HCT116 (cell line): ENCODE results near the gene UBE2D2. TPM values are rescaled to one million over a fixed set of nuclear protein-coding genes. Genes with fewer than 3 reads are reported as not detected.

ENCODE experiments used
- ATAC-seq: fragments of 200-7000 bp; cut with Tn5 transposase; 2 replicates; pipeline ENCODE4 v1.9.1; 2020; ENCODE audit warnings: mild to moderate bottlenecking, moderate library complexity
- BruUV-seq: library from RNA; stranded (reverse); fragments of 400-500 nt; replicated peaks from 2 replicates; lab custom pipeline; 2021; lab: Mats Ljungman, UMichigan
- CTCF ChIA-PET: fragments of 300-600 bp; sonication (Branson Sonifier 250); formaldehyde crosslinking; loops from one replicate; lab custom pipeline; 2021; ENCODE audit warnings: antibody characterized with exemption; lab: Charles Lee
- POLR2A ChIA-PET: fragments of 300-600, 350-600 bp; sonication (Branson Sonifier 250); formaldehyde crosslinking; loops from one replicate; lab custom pipeline; 2021; ENCODE audit warnings: antibody characterized with exemption; lab: Charles Lee
- RAD21 ChIA-PET, 2 experiments: fragments of 300-600 bp; sonication (Branson Sonifier 250); formaldehyde crosslinking; loops; one replicate each; lab custom pipeline; 2023; ENCODE audit warnings: low total read pairs in 2 of 2; ENCODE audit not compliant: uncharacterized antibody in 2 of 2, unreplicated experiment in 2 of 2, low non-redundant PET in 1 of 2; lab: Charles Lee
- DNase-seq: peaks from one replicate; pipeline ENCODE4 v3.0.0-alpha.2; 2010; ENCODE audit warnings: low read depth, low spot score
- H2AFZ ChIP-seq: fragments of 200-600 bp; shearing (Covaris generic), sonication (generic); 2 replicates; pipeline ENCODE4 v1.6.1; 2017; ENCODE audit warnings: low read depth, mixed run types, mixed read lengths, antibody characterized with exemption, low read length; ENCODE audit not compliant: poor library complexity, severe bottlenecking
- H3K27ac ChIP-seq: 2 replicates; pipeline ENCODE4 v1.5.1; 2012; ENCODE audit warnings: low read depth, low read length
- H3K27me3 ChIP-seq: fragments of 200-600 bp; sonication (generic); 2 replicates; pipeline ENCODE4 v1.6.1; 2016; ENCODE audit warnings: mixed run types, low read length, mixed read lengths; ENCODE audit not compliant: insufficient read depth
- H3K36me3 ChIP-seq, 2 experiments: fragments of 200-500 bp in 1 of 2; fragments of 200-600 bp in 1 of 2; sonication (Bioruptor generic) in 1 of 2; sonication (generic) in 1 of 2; 2 replicates each; pipeline versions ENCODE4 v1.5.1 to v1.6.1; 2014 to 2016; ENCODE audit warnings: low read length in 2 of 2, inconsistent platforms in 1 of 2, mixed read lengths in 1 of 2, mixed run types in 1 of 2; ENCODE audit not compliant: insufficient read depth in 2 of 2, control insufficient read depth in 1 of 2
- H3K4me1 ChIP-seq, 2 experiments: fragments of 200-600 bp in 1 of 2; sonication (generic) in 1 of 2; 2 replicates each; pipeline versions ENCODE4 v1.5.1 to v1.6.1; 2012 to 2017; ENCODE audit warnings: low read length in 2 of 2, inconsistent platforms in 1 of 2, mild to moderate bottlenecking in 1 of 2, mixed read lengths in 1 of 2, mixed run types in 1 of 2, moderate library complexity in 1 of 2; ENCODE audit not compliant: insufficient read depth in 2 of 2, control insufficient read depth in 1 of 2
- H3K4me2 ChIP-seq: fragments of 200-600 bp; sonication (generic); 2 replicates; pipeline ENCODE4 v1.6.1; 2017; ENCODE audit warnings: mixed run types, low read length, mixed read lengths
- H3K4me3 ChIP-seq, 2 experiments: fragments of 200-600 bp in 1 of 2; sonication (generic) in 1 of 2; replicated peaks in 1 of 2; 2 replicates each; pipeline ENCODE4 v1.5.1; 2011 to 2016; ENCODE audit warnings: low read length in 2 of 2, control low read depth in 1 of 2, low read depth in 1 of 2, mild to moderate bottlenecking in 1 of 2, mixed read lengths in 1 of 2, mixed run types in 1 of 2
- H3K79me2 ChIP-seq: fragments of 200-600 bp; sonication (generic); 2 replicates; pipeline ENCODE4 v1.6.1; 2017; ENCODE audit warnings: mild to moderate bottlenecking, mixed run types, low read length, moderate library complexity, mixed read lengths; ENCODE audit not compliant: insufficient read depth
- H3K9ac ChIP-seq: fragments of 200-600 bp; sonication (generic); 2 replicates; pipeline ENCODE4 v1.6.1; 2016; ENCODE audit warnings: low read length, mixed read lengths
- H3K9me2 ChIP-seq: fragments of 200-600 bp; sonication (generic), shearing (Covaris generic); 2 replicates; pipeline ENCODE4 v1.6.1; 2017; ENCODE audit warnings: mixed run types, mild to moderate bottlenecking, moderate library complexity; ENCODE audit not compliant: insufficient read depth
- H3K9me3 ChIP-seq, 2 experiments: fragments of 200-500 bp in 1 of 2; fragments of 200-600 bp in 1 of 2; sonication (Bioruptor generic) in 1 of 2; sonication (generic) in 1 of 2; 2 replicates each; pipeline ENCODE4 v1.6.1; 2014 to 2017; ENCODE audit warnings: low read length in 2 of 2, mixed read lengths in 2 of 2, inconsistent platforms in 1 of 2, low read depth in 1 of 2, mild to moderate bottlenecking in 1 of 2, mixed run types in 1 of 2, moderate library complexity in 1 of 2; ENCODE audit not compliant: control insufficient read depth in 1 of 2, insufficient read depth in 1 of 2
- H4K20me1 ChIP-seq: fragments of 200-600 bp; sonication (generic), shearing (Covaris generic); 2 replicates; pipeline ENCODE4 v1.6.1; 2017; ENCODE audit warnings: mixed run types, mild to moderate bottlenecking, moderate library complexity; ENCODE audit not compliant: insufficient read depth
- EGR1 ChIP-seq: IDR thresholded peaks from 2 replicates; pipeline ENCODE4 v1.6.1; 2012; ENCODE audit warnings: low read depth
- ELF1 ChIP-seq: IDR thresholded peaks from 2 replicates; pipeline ENCODE4 v1.6.1; 2012; ENCODE audit warnings: low read depth, borderline replicate concordance
- EZH2 ChIP-seq: fragments of 200-600 bp; sonication (generic); IDR thresholded peaks from 2 replicates; pipeline ENCODE4 v1.6.1; 2017; ENCODE audit warnings: antibody characterized with exemption, mixed run types
- EZH2phosphoT487 ChIP-seq: fragments of 200-600 bp; IDR thresholded peaks from 2 replicates; pipeline ENCODE4 v1.6.1; 2018; ENCODE audit warnings: antibody characterized with exemption, borderline replicate concordance
- FOSL1 ChIP-seq: IDR thresholded peaks from 2 replicates; pipeline ENCODE4 v1.6.1; 2012; ENCODE audit warnings: low read depth
- POLR2A ChIP-seq: IDR thresholded peaks from 2 replicates; pipeline ENCODE4 v1.7.0; 2011; ENCODE audit warnings: borderline replicate concordance; ENCODE audit not compliant: insufficient read depth, insufficient read length; ENCODE audit errors: extremely low read depth
- RAD21 ChIP-seq: IDR thresholded peaks from 2 replicates; pipeline ENCODE4 v1.6.1; 2012; ENCODE audit warnings: low read depth, mild to moderate bottlenecking
- SRF ChIP-seq: IDR thresholded peaks from 2 replicates; pipeline ENCODE4 v1.6.1; 2012; ENCODE audit warnings: low read depth
- ZBTB33 ChIP-seq: IDR thresholded peaks from 2 replicates; pipeline ENCODE4 v1.6.1; 2011; ENCODE audit warnings: mild to moderate bottlenecking, low read length, moderate library complexity; ENCODE audit not compliant: insufficient replicate concordance; ENCODE audit errors: extremely low read depth
- ZNF274 ChIP-seq: fragments of 200-500 bp; sonication (Bioruptor generic); IDR thresholded peaks from 2 replicates; pipeline ENCODE4 v1.6.1; 2014; ENCODE audit warnings: mild to moderate bottlenecking, low read depth, low read length, inconsistent platforms
- intact Hi-C: fragments of 100-400 bp; cut with micrococcal nuclease; formaldehyde crosslinking; loops from 2 replicates; pipeline ENCODE4 v1.10.0; 2022
- total RNA-seq: library from RNA; stranded (reverse); gene quantifications from one replicate; pipeline ENCODE4 v1.2.1, GENCODE V29; 2021; ENCODE audit not compliant: unreplicated experiment

UBE2D2 gene
- total RNA-seq, 1 experiment from 2014 or later = 140 TPM

- no peaks in the 10 kb centered on the region for H3K9me3 ChIP-seq
Measured at GRCh38 chr5:139638736-139639618, 77.8 kb downstream of the UBE2D2 start.

More at GRCh38 chr5:139638736-139639618, 77.8 kb downstream of the UBE2D2 start:
- H2AFZ ChIP-seq = no peak overlapping the region
- no peak for ATAC-seq
- H3K27ac ChIP-seq = peak overlapping the region; percentile 55; the same call in 1 of the 2 replicates
- no peaks in the 10 kb centered on the region for H4K20me1 ChIP-seq
- H3K4me1 ChIP-seq = peaks cover 71 to 92% of the 10 kb centered on the region in 2 experiments
- H3K27me3 ChIP-seq = no peaks in the 10 kb centered on the region
- peak overlapping the region; percentile 82 for H3K4me2 ChIP-seq
- no TSS peak for BruUV-seq
- no peak for DNase-seq
- RAD21 ChIA-PET = interaction anchor here (0.6 to 3.5 kb wide), 3 partner anchors 9 to 40 kb away, joined by 3 to 31 read pairs (median 16); partner anchors contain the start of gene CXXC5 (in 2 of the 2)
- no peaks in the 10 kb centered on the region for H3K79me2 ChIP-seq
- no peaks in the 10 kb centered on the region for H3K9me2 ChIP-seq
- intact Hi-C loops = loop anchor here (1.0 to 10.0 kb wide), 2 partner anchors 9 to 206 kb away; partner anchors contain the start of gene CXXC5
- H3K36me3 ChIP-seq = no peaks in the 10 kb centered on the region
- peak overlapping the region; percentile 59; the same call in 1 of the 2 replicates for H3K9ac ChIP-seq
- CTCF ChIA-PET = interaction anchor here (2.0 to 6.5 kb wide), 2 partner anchors 9 to 51 kb away, joined by 8 to 56 read pairs; partner anchors contain the start of gene CXXC5
- POLR2A ChIA-PET = interaction anchor here (2.0 to 4.1 kb wide), 2 partner anchors 10 to 22 kb away, joined by 11 to 62 read pairs; partner anchors contain the start of gene CXXC5
- TF ChIP-seq RAD21 (no peak), SRF (no peak), EZH2phosphoT487 (no peak), ZNF274 (no peak), ELF1 (no peak), ZBTB33 (no peak), EZH2 (no peak), EGR1 (no peak), FOSL1 (no peak), POLR2A (no peak)
- TF ChIP-seq, all 23 proteins: peak for 0
- H3K4me3 ChIP-seq = no peak overlapping the region
